Muscle of leg (tissue), 11 donors: Measurements from ENCODE around the gene ERAP2. TPM values are rescaled to one million over a fixed set of nuclear protein-coding genes. Genes with fewer than 3 reads are reported as not detected.
A peak's percentile ranks its signal among the peaks of the same experiment; 100 is the strongest.

Experiments used
- DNase-seq: peaks from one replicate; pipeline ENCODE4 v3.0.0; 2013
- H3K27ac ChIP-seq: one replicate; pipeline ENCODE4 v1.5.1; 2013; ENCODE audit warnings: mild to moderate bottlenecking, low read length, control low read depth
- H3K27me3 ChIP-seq: one replicate; pipeline ENCODE4 v1.6.1; 2013; ENCODE audit warnings: low read length; ENCODE audit not compliant: control insufficient read depth, insufficient read depth
- H3K36me3 ChIP-seq: one replicate; pipeline ENCODE4 v1.6.1; 2013; ENCODE audit warnings: low read length; ENCODE audit not compliant: control insufficient read depth, insufficient read depth
- H3K4me1 ChIP-seq: one replicate; pipeline ENCODE4 v1.6.1; 2013; ENCODE audit warnings: low read length; ENCODE audit not compliant: control insufficient read depth, insufficient read depth
- H3K4me3 ChIP-seq: one replicate; pipeline ENCODE4 v1.5.1; 2013; ENCODE audit warnings: low read length, control low read depth
- H3K9me3 ChIP-seq: replicated peaks from 2 replicates; pipeline ENCODE4 v1.6.1; 2013; ENCODE audit warnings: low read depth, low read length; ENCODE audit not compliant: control insufficient read depth
- WGBS: methylation state at CpG from one replicate; pipeline ENCODE4 v1.1.5; 2013; ENCODE audit warnings: missing lambda C conversion rate; ENCODE audit not compliant: insufficient coverage; 5-methylcytosine and 5-hydroxymethylcytosine counted together
- polyA plus RNA-seq, 8 donors: library from polyadenylated mRNA; unstranded; fragments of 120-200 nt; gene quantifications; one replicate each; pipeline versions ENCODE4 v1.2.1 to v1.2.3, GENCODE V29; 2013; ENCODE audit warnings: inconsistent platforms in 1 of 8, low replicate concordance in 1 of 8; ENCODE audit not compliant: insufficient read length in 8 of 8, insufficient read depth in 1 of 8
- total RNA-seq: library from RNA; stranded (reverse); fragments of 120-200 nt; gene quantifications from one replicate; pipeline ENCODE4 v1.2.4, GENCODE V29; 2013

ERAP2 gene
- total and polyA plus RNA-seq, 9 donors = 1.2 to 15.4 (median 8.2) TPM

GRCh38 chr5:96861076-96861475, 15.2 kb upstream of the ERAP2 start:
- Histone ChIP-seq H3K4me1 (no peaks in the 10 kb centered on the region), H3K27ac (no peak overlapping the region)

GRCh38 chr5:96863114-96863513, 13.2 kb upstream of the ERAP2 start:
- Histone ChIP-seq H3K4me3 (no peak overlapping the region), H3K27ac (no peak overlapping the region), H3K36me3 (no peaks in the 10 kb centered on the region), H3K9me3 (no peaks in the 10 kb centered on the region), H3K4me1 (no peaks in the 10 kb centered on the region), H3K27me3 (no peaks in the 10 kb centered on the region)
- 88% methylated on average over 2 of the region's 2 CpGs for WGBS
- DNase-seq = no peak

More at GRCh38 chr5:96861076-96861475, 15.2 kb upstream of the ERAP2 start:
- Histone ChIP-seq H3K9me3 (no peaks in the 10 kb centered on the region), H3K36me3 (no peaks in the 10 kb centered on the region), H3K4me3 (no peak overlapping the region), H3K27me3 (no peaks in the 10 kb centered on the region)
- 100% methylated on average over 1 of the region's 2 CpGs for WGBS
- DNase-seq = no peak

GRCh38 chr5:96863949-96864584, 12.2 kb upstream of the ERAP2 start:
- no peak overlapping the region for H3K4me3 ChIP-seq
- H3K27me3 ChIP-seq = no peaks in the 10 kb centered on the region
- no peaks in the 10 kb centered on the region for H3K9me3 ChIP-seq
- H3K27ac ChIP-seq = no peak overlapping the region
- no peaks in the 10 kb centered on the region for H3K4me1 ChIP-seq
- DNase-seq = no peak
- WGBS = no CpG with 5 or more reads among the region's 3 CpGs
- no peaks in the 10 kb centered on the region for H3K36me3 ChIP-seq

GRCh38 chr5:96864922-96865530, 11.3 kb upstream of the ERAP2 start:
- Histone ChIP-seq H3K27me3 (no peaks in the 10 kb centered on the region), H3K4me1 (no peaks in the 10 kb centered on the region), H3K27ac (no peak overlapping the region), H3K4me3 (no peak overlapping the region), H3K36me3 (no peaks in the 10 kb centered on the region), H3K9me3 (no peaks in the 10 kb centered on the region)
- DNase-seq = no peak
- WGBS = no CpG with 5 or more reads among the region's 1 CpG

- Histone ChIP-seq H3K36me3 (no peaks in the 10 kb centered on the region), H3K27me3 (no peaks in the 10 kb centered on the region), H3K27ac (no peak overlapping the region), H3K4me1 (no peaks in the 10 kb centered on the region), H3K4me3 (no peak overlapping the region), H3K9me3 (no peaks in the 10 kb centered on the region)
- WGBS = no CpG with 5 or more reads among the region's 6 CpGs
- peak; percentile 70 for DNase-seq
Measured at GRCh38 chr5:96868603-96869371, 7.5 kb upstream of the ERAP2 start.

- Histone ChIP-seq H3K27ac (no peak overlapping the region), H3K4me1 (no peaks in the 10 kb centered on the region), H3K27me3 (no peaks in the 10 kb centered on the region), H3K9me3 (no peaks in the 10 kb centered on the region), H3K4me3 (no peak overlapping the region), H3K36me3 (no peaks in the 10 kb centered on the region)
- no peak for DNase-seq
Measured at GRCh38 chr5:96869372-96869641, 7.0 kb upstream of the ERAP2 start.

GRCh38 chr5:96870094-96871026, 5.9 kb upstream of the ERAP2 start:
- WGBS = 65% methylated on average over 3 of the region's 4 CpGs
- Histone ChIP-seq H3K27me3 (no peaks in the 10 kb centered on the region), H3K27ac (no peak overlapping the region), H3K4me3 (no peak overlapping the region), H3K36me3 (no peaks in the 10 kb centered on the region), H3K4me1 (no peaks in the 10 kb centered on the region), H3K9me3 (no peaks in the 10 kb centered on the region)
- DNase-seq = no peak

- no peak for DNase-seq
- Histone ChIP-seq H3K27ac (no peak overlapping the region), H3K36me3 (no peaks in the 10 kb centered on the region), H3K9me3 (no peaks in the 10 kb centered on the region), H3K4me3 (no peak overlapping the region), H3K27me3 (no peaks in the 10 kb centered on the region), H3K4me1 (peaks cover 3% of the 10 kb centered on the region)
- 46% methylated on average over 2 of the region's 2 CpGs for WGBS
Measured at GRCh38 chr5:96871027-96871399, 5.3 kb upstream of the ERAP2 start.

- no peaks in the 10 kb centered on the region for H3K9me3 ChIP-seq
- peaks cover 3% of the 10 kb centered on the region for H3K4me1 ChIP-seq
- no peak overlapping the region for H3K4me3 ChIP-seq
- no peak overlapping the region for H3K27ac ChIP-seq
- no CpG with 5 or more reads among the region's 1 CpG for WGBS
- DNase-seq = no peak
- H3K36me3 ChIP-seq = no peaks in the 10 kb centered on the region
- no peaks in the 10 kb centered on the region for H3K27me3 ChIP-seq
Measured at GRCh38 chr5:96871686-96872085, 4.6 kb upstream of the ERAP2 start.

GRCh38 chr5:96873449-96873848, 2.9 kb upstream of the ERAP2 start:
- no peak for DNase-seq
- Histone ChIP-seq H3K27ac (no peak overlapping the region), H3K36me3 (no peaks in the 10 kb centered on the region), H3K9me3 (no peaks in the 10 kb centered on the region), H3K4me1 (peaks cover 3% of the 10 kb centered on the region), H3K4me3 (no peak overlapping the region), H3K27me3 (no peaks in the 10 kb centered on the region)
